GM03348 (cell line): ENCODE data around the gene RASGEF1C.

Experiments used
- DNase-seq: peaks from one replicate; pipeline ENCODE4 v3.0.0; 2012; ENCODE audit warnings: low spot score

The RASGEF1C gene

GRCh38 chr5:180209137-180209581 is at the start of gene RASGEF1C:
RASGEF1C (minus strand) TSS chr5:180209211; CDS start chr5:180138052, 71,159 bp downstream.
- DNase-seq = peak; percentile 93

GRCh38 chr5:180253036-180253824 is 44.2 kb upstream of the RASGEF1C start:
- DNase-seq = no peak

GRCh38 chr5:180251887-180252286 is 42.9 kb upstream of the RASGEF1C start:
- DNase-seq = no peak

- DNase-seq = no peak
Observed at GRCh38 chr5:180251141-180251540, 42.1 kb upstream of the RASGEF1C start.

- no peak for DNase-seq
Observed at GRCh38 chr5:180250329-180250728, 41.3 kb upstream of the RASGEF1C start.

- DNase-seq = no peak
Observed at GRCh38 chr5:180241600-180241999, 32.6 kb upstream of the RASGEF1C start.

- DNase-seq = no peak
Observed at GRCh38 chr5:180238631-180239030, 29.6 kb upstream of the RASGEF1C start.

- no peak for DNase-seq
Observed at GRCh38 chr5:180235846-180236245, 26.8 kb upstream of the RASGEF1C start.

GRCh38 chr5:180235077-180235476 is 26.1 kb upstream of the RASGEF1C start:
- DNase-seq = no peak

- DNase-seq = no peak
Observed at GRCh38 chr5:180234271-180234670, 25.3 kb upstream of the RASGEF1C start.

- DNase-seq = no peak
Observed at GRCh38 chr5:180233729-180234128, 24.7 kb upstream of the RASGEF1C start.

- DNase-seq = no peak
Observed at GRCh38 chr5:180230017-180230416, 21.0 kb upstream of the RASGEF1C start.

GRCh38 chr5:180222056-180222455 is 13.0 kb upstream of the RASGEF1C start:
- no peak for DNase-seq

- DNase-seq = no peak
Observed at GRCh38 chr5:180217797-180218196, 8.8 kb upstream of the RASGEF1C start.

- no peak for DNase-seq
Observed at GRCh38 chr5:180216646-180217171, 7.7 kb upstream of the RASGEF1C start.

GRCh38 chr5:180215783-180216630 is 7.0 kb upstream of the RASGEF1C start:
- no peak for DNase-seq

GRCh38 chr5:180214870-180215770 is 6.1 kb upstream of the RASGEF1C start:
- DNase-seq = no peak

GRCh38 chr5:180213657-180214207 is 4.7 kb upstream of the RASGEF1C start:
- DNase-seq = no peak

GRCh38 chr5:180213256-180213600 is 4.2 kb upstream of the RASGEF1C start:
- no peak for DNase-seq

- DNase-seq = no peak
Observed at GRCh38 chr5:180212363-180213255, 3.6 kb upstream of the RASGEF1C start.

GRCh38 chr5:180211761-180212035 is 2.7 kb upstream of the RASGEF1C start:
- DNase-seq = no peak
